Keratinocyte (primary cell): Measurements from ENCODE around the gene GPT2. TPM values are rescaled to one million over a fixed set of nuclear protein-coding genes. Genes with fewer than 3 reads are reported as not detected.
"Not testable (repeated sequence)": the region's sequence is repeated elsewhere in the genome, so short reads cannot be mapped to it uniquely, and the experiment has no call there.

Source experiments
- DNase-seq: peaks from one replicate; pipeline ENCODE4 v3.0.0-alpha.2; 2011; ENCODE audit warnings: low read depth, missing footprints, low spot score
- FAIRE-seq: peaks from 2 replicates; lab custom pipeline; 2011; peaks lifted over from hg19 to GRCh38; lab: Jason Lieb, UNC
- H2AFZ ChIP-seq: 2 replicates; pipeline ENCODE4 v1.6.0; 2012; ENCODE audit warnings: low read length, control low read depth, inconsistent platforms; ENCODE audit not compliant: control insufficient read depth
- H3K27ac ChIP-seq: 2 replicates; pipeline ENCODE4 v1.5.1; 2011; ENCODE audit warnings: low read length; ENCODE audit not compliant: control insufficient read depth, insufficient read depth
- H3K27me3 ChIP-seq: 3 replicates; pipeline ENCODE4 v1.6.0; 2011; ENCODE audit warnings: low read length; ENCODE audit not compliant: control insufficient read depth, insufficient read depth; ENCODE audit errors: extremely low read depth
- H3K36me3 ChIP-seq, 2 experiments: 2 replicates in 1 of 2; 3 replicates in 1 of 2; pipeline ENCODE4 v1.5.1; 2011; ENCODE audit warnings: low read length in 2 of 2, mild to moderate bottlenecking in 1 of 2; ENCODE audit not compliant: control insufficient read depth in 2 of 2, insufficient read depth in 2 of 2; ENCODE audit errors: extremely low read depth in 1 of 2
- H3K4me1 ChIP-seq: 3 replicates; pipeline ENCODE4 v1.5.1; 2011; ENCODE audit warnings: low read length; ENCODE audit not compliant: control insufficient read depth, insufficient read depth; ENCODE audit errors: extremely low read depth
- H3K4me2 ChIP-seq: 3 replicates; pipeline ENCODE4 v1.6.0; 2011; ENCODE audit warnings: low read depth, low read length; ENCODE audit not compliant: control insufficient read depth, insufficient read depth; ENCODE audit errors: extremely low read depth
- H3K4me3 ChIP-seq, 3 experiments: fragments of 200-600 bp in 1 of 3; sonication (generic) in 1 of 3; 2 replicates in 2 of 3; 3 replicates in 1 of 3; pipeline ENCODE4 v1.5.1; 2011 to 2016; ENCODE audit warnings: low read length in 3 of 3, mild to moderate bottlenecking in 3 of 3, control low read depth in 2 of 3, inconsistent platforms in 1 of 3, low read depth in 1 of 3, mixed read lengths in 1 of 3, mixed run types in 1 of 3, moderate library complexity in 1 of 3; ENCODE audit not compliant: control insufficient read depth in 2 of 3, insufficient read depth in 2 of 3; ENCODE audit errors: extremely low read depth in 1 of 3
- H3K79me2 ChIP-seq: 2 replicates; pipeline ENCODE4 v1.6.0; 2012; ENCODE audit warnings: low read length; ENCODE audit not compliant: control insufficient read depth, insufficient read depth
- H3K9ac ChIP-seq: 3 replicates; pipeline ENCODE4 v1.6.0; 2011; ENCODE audit warnings: low read length; ENCODE audit not compliant: control insufficient read depth, insufficient read depth; ENCODE audit errors: extremely low read depth
- H3K9me1 ChIP-seq: 3 replicates; pipeline ENCODE4 v1.6.0; 2011; ENCODE audit warnings: low read length; ENCODE audit not compliant: control insufficient read depth, insufficient read depth; ENCODE audit errors: extremely low read depth
- H3K9me3 ChIP-seq: 2 replicates; pipeline ENCODE4 v1.5.1; 2012; ENCODE audit warnings: low read depth, low read length; ENCODE audit not compliant: control insufficient read depth
- H4K20me1 ChIP-seq: 3 replicates; pipeline ENCODE4 v1.6.0; 2011; ENCODE audit warnings: low read length; ENCODE audit not compliant: control insufficient read depth, insufficient read depth; ENCODE audit errors: extremely low read depth
- EZH2 ChIP-seq: IDR thresholded peaks from one replicate; pipeline ENCODE4 v1.6.1; 2012; ENCODE audit warnings: inconsistent platforms, mild to moderate bottlenecking, low read length, moderate library complexity
- dilution Hi-C: fragments of 300-500 bp; cut with MboI; formaldehyde crosslinking; loops from one replicate; pipeline ENCODE4 v1.7.0; 2020; ENCODE audit warnings: low sequenced_read_pairs; ENCODE audit not compliant: extremely low pct_ligation_motif_present
- polyA plus RNA-seq, 5 experiments: library from polyadenylated mRNA; depleted of rRNA in 3 of 5; stranded (reverse) in 3 of 5; stranded (forward) in 1 of 5; unstranded in 1 of 5; fragments of >200 nt; gene quantifications; 1 replicate in 1 of 5; 2 replicates in 3 of 5; 3 replicates in 1 of 5; pipeline versions ENCODE4 v1.2.1 to v1.2.3, GENCODE V29; 2011 to 2012; ENCODE audit warnings: missing spikeins in 2 of 5, low read depth in 1 of 5, low replicate concordance in 1 of 5
- TF ChIP-seq, protein P1 (sequence below), 3 experiments: IDR thresholded peaks in 1 of 3; conservative IDR thresholded peaks in 1 of 3; optimal IDR thresholded peaks in 1 of 3; 2 replicates in 2 of 3; 3 replicates in 1 of 3; pipeline versions ENCODE3 to v1.5.1; 2011; ENCODE audit warnings: low read length in 3 of 3, mild to moderate bottlenecking in 3 of 3, moderate library complexity in 2 of 3, control low read depth in 1 of 3, inconsistent platforms in 1 of 3; ENCODE audit not compliant: insufficient read depth in 2 of 3; ENCODE audit errors: extremely low read depth in 1 of 3

GPT2 gene
- polyA plus RNA-seq, 1 donor (not counting 4 experiments of a cell fraction or from before 2014, with no cell fraction given), result 16.1 TPM

DNA sequence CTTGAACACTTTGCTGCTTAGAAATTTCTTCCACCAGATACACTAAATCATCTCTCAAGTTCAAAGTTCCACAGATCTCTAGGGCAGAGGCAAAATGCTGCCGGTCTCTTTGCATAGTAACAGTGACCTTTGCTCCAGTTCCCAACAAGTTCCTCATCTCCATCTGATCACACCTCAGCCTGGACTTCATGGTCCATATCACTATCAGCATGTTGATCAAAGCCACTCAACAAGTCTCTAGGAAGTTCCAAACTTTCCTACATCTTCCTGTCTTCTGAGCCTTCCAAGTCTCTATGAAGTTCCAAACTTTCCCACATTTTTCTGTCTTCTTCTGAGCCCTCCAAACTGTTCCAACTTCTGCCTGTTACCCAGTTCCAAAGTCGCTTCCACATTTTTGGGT, 15.3 kb upstream of the GPT2 start:
- H3K36me3 ChIP-seq, H3K27ac ChIP-seq, H3K9me1 ChIP-seq, DNase-seq, H3K27me3 ChIP-seq, dilution Hi-C loops, H3K79me2 ChIP-seq, H4K20me1 ChIP-seq, H3K4me2 ChIP-seq, H3K9me3 ChIP-seq, FAIRE-seq, H3K4me1 ChIP-seq, H3K9ac ChIP-seq, H2AFZ ChIP-seq, H3K4me3 ChIP-seq: not testable (repeated sequence)

- FAIRE-seq (no peak), DNase-seq (no peak)
- no peaks in the 10 kb centered on the region for H3K27me3 ChIP-seq
- H3K9me1 ChIP-seq, result no peaks in the 10 kb centered on the region
- no peaks in the 10 kb centered on the region for H3K9me3 ChIP-seq
- H3K4me2 ChIP-seq, result no peak overlapping the region
- H3K36me3 ChIP-seq, result no peaks in the 10 kb centered on the region
- no peak overlapping the region for H2AFZ ChIP-seq
- no peaks in the 10 kb centered on the region for H3K79me2 ChIP-seq
- H4K20me1 ChIP-seq, result no peaks in the 10 kb centered on the region
- H3K27ac ChIP-seq, result no peak overlapping the region
- dilution Hi-C loops, result no loop called here
- H3K4me3 ChIP-seq, result no peak overlapping the region
- H3K9ac ChIP-seq, result no peak overlapping the region
- no peak for TF ChIP-seq EZH2
- TF ChIP-seq, protein P1, sequence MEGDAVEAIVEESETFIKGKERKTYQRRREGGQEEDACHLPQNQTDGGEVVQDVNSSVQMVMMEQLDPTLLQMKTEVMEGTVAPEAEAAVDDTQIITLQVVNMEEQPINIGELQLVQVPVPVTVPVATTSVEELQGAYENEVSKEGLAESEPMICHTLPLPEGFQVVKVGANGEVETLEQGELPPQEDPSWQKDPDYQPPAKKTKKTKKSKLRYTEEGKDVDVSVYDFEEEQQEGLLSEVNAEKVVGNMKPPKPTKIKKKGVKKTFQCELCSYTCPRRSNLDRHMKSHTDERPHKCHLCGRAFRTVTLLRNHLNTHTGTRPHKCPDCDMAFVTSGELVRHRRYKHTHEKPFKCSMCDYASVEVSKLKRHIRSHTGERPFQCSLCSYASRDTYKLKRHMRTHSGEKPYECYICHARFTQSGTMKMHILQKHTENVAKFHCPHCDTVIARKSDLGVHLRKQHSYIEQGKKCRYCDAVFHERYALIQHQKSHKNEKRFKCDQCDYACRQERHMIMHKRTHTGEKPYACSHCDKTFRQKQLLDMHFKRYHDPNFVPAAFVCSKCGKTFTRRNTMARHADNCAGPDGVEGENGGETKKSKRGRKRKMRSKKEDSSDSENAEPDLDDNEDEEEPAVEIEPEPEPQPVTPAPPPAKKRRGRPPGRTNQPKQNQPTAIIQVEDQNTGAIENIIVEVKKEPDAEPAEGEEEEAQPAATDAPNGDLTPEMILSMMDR (optimal IDR thresholded peaks at IDR 0.05 in 1 of 3, IDR thresholded peaks at IDR 0.05 in 1 of 3, conservative IDR thresholded peaks at IDR 0.05 in 1 of 3; ENCODE audit: extremely low read depth in 1 of 3, insufficient read depth in 2 of 3, low read length in 3 of 3), result no peak
- H3K4me1 ChIP-seq, result no peaks in the 10 kb centered on the region
Observed at GRCh38 chr16:46871597-46871996, 12.6 kb upstream of the GPT2 start.

- Histone ChIP-seq H3K9ac (no peak overlapping the region), H4K20me1 (no peaks in the 10 kb centered on the region), H3K4me1 (no peaks in the 10 kb centered on the region), H3K4me3 (no peak overlapping the region), H3K27me3 (no peaks in the 10 kb centered on the region), H3K9me1 (no peaks in the 10 kb centered on the region), H3K27ac (no peak overlapping the region), H3K9me3 (no peaks in the 10 kb centered on the region), H3K4me2 (no peak overlapping the region), H3K79me2 (no peaks in the 10 kb centered on the region), H3K36me3 (no peaks in the 10 kb centered on the region), H2AFZ (no peak overlapping the region)
- FAIRE-seq (no peak), DNase-seq (no peak)
- TF ChIP-seq, protein P1 (optimal IDR thresholded peaks at IDR 0.05 in 1 of 3, IDR thresholded peaks at IDR 0.05 in 1 of 3, conservative IDR thresholded peaks at IDR 0.05 in 1 of 3; ENCODE audit: extremely low read depth in 1 of 3, insufficient read depth in 2 of 3, low read length in 3 of 3), result no peak
- no peak for TF ChIP-seq EZH2
- dilution Hi-C loops, result no loop called here
Observed at GRCh38 chr16:46873201-46873600, 11.0 kb upstream of the GPT2 start.
